ENCODE results near the gene ZC3H12C.

The ZC3H12C gene

GRCh38 chr11:110098645-110099044, 5.5 kb downstream of the ZC3H12C start:
- no peak for DNase-seq (ENCODE audit: low read depth)

GRCh38 chr11:110100476-110101240, 7.5 kb downstream of the ZC3H12C start:
- DNase-seq (ENCODE audit: low read depth), result no peak

GRCh38 chr11:110106713-110107274, 13.6 kb downstream of the ZC3H12C start:
- no peak for DNase-seq (ENCODE audit: low read depth)

- no peak for DNase-seq (ENCODE audit: low read depth)
Observed at GRCh38 chr11:110110854-110111253, 17.7 kb downstream of the ZC3H12C start.

GRCh38 chr11:110112457-110112856, 19.3 kb downstream of the ZC3H12C start:
- no peak for DNase-seq (ENCODE audit: low read depth)

- DNase-seq (ENCODE audit: low read depth), result no peak
Observed at GRCh38 chr11:110113505-110113904, 20.3 kb downstream of the ZC3H12C start.

- no peak for DNase-seq (ENCODE audit: low read depth)
Observed at GRCh38 chr11:110113973-110114372, 20.8 kb downstream of the ZC3H12C start.

- DNase-seq (ENCODE audit: low read depth), result no peak
Observed at GRCh38 chr11:110119317-110119716, 26.1 kb downstream of the ZC3H12C start.

GRCh38 chr11:110121204-110121603, 28.0 kb downstream of the ZC3H12C start:
- DNase-seq (ENCODE audit: low read depth), result no peak

- DNase-seq (ENCODE audit: low read depth), result no peak
Observed at GRCh38 chr11:110123003-110123402, 29.8 kb downstream of the ZC3H12C start.

GRCh38 chr11:110124605-110125004, 31.4 kb downstream of the ZC3H12C start:
- DNase-seq (ENCODE audit: low read depth), result no peak

- DNase-seq (ENCODE audit: low read depth), result no peak
Observed at GRCh38 chr11:110125632-110126031, 32.4 kb downstream of the ZC3H12C start.

- no peak for DNase-seq (ENCODE audit: low read depth)
Observed at GRCh38 chr11:110126936-110127335, 33.7 kb downstream of the ZC3H12C start.

GRCh38 chr11:110128161-110128560, 35.0 kb downstream of the ZC3H12C start:
- DNase-seq (ENCODE audit: low read depth), result no peak

- no peak for DNase-seq (ENCODE audit: low read depth)
Observed at GRCh38 chr11:110130642-110131238, 37.5 kb downstream of the ZC3H12C start.

- no peak for DNase-seq (ENCODE audit: low read depth)
Observed at GRCh38 chr11:110131386-110132123, 38.4 kb downstream of the ZC3H12C start.

- no peak for DNase-seq (ENCODE audit: low read depth)
Observed at GRCh38 chr11:110133160-110133559, 40.0 kb downstream of the ZC3H12C start.

- DNase-seq (ENCODE audit: low read depth), result no peak
Observed at GRCh38 chr11:110134110-110134509, 40.9 kb downstream of the ZC3H12C start.

- no peak for DNase-seq (ENCODE audit: low read depth)
Observed at GRCh38 chr11:110141812-110142211, 48.6 kb downstream of the ZC3H12C start.

GRCh38 chr11:110147962-110148709, 54.9 kb downstream of the ZC3H12C start:
- no peak for DNase-seq (ENCODE audit: low read depth)

GRCh38 chr11:110148775-110149744, 55.9 kb downstream of the ZC3H12C start:
- DNase-seq (ENCODE audit: low read depth), result no peak

Measured in activated T-helper 9 cell treated with anti-CD3 and anti-CD28 coated beads, Interleukin-2, amount 50 U/mL, for 16 hours (primary cell).